Osteoblast (primary cell): ENCODE results near the gene SPTB. TPM values are rescaled to one million over a fixed set of nuclear protein-coding genes. Genes with fewer than 3 reads are reported as not detected.

Experiments used
- DNase-seq: peaks from one replicate; pipeline ENCODE4 v3.0.0; 2011; ENCODE audit warnings: low spot score, mixed read lengths; ENCODE audit not compliant: insufficient read length; ENCODE audit errors: missing footprints
- H2AFZ ChIP-seq: 2 replicates; pipeline ENCODE4 v1.6.0; 2011; ENCODE audit warnings: mild to moderate bottlenecking, low read length
- H3K27ac ChIP-seq: 2 replicates; pipeline ENCODE4 v1.5.1; 2011; ENCODE audit warnings: mild to moderate bottlenecking, low read depth, low read length, moderate library complexity
- H3K27me3 ChIP-seq: 2 replicates; pipeline ENCODE4 v1.6.0; 2012; ENCODE audit warnings: mild to moderate bottlenecking, control low read depth, inconsistent platforms, low read length, moderate library complexity; ENCODE audit not compliant: insufficient read depth
- H3K36me3 ChIP-seq: 2 replicates; pipeline ENCODE4 v1.5.1; 2011; ENCODE audit warnings: mild to moderate bottlenecking, low read length, control low read depth, moderate library complexity; ENCODE audit not compliant: insufficient read depth
- H3K4me1 ChIP-seq: 2 replicates; pipeline ENCODE4 v1.5.1; 2011; ENCODE audit warnings: mild to moderate bottlenecking, low read length, control low read depth, moderate library complexity; ENCODE audit not compliant: insufficient read depth
- H3K4me2 ChIP-seq: 2 replicates; pipeline ENCODE4 v1.6.0; 2011; ENCODE audit warnings: mild to moderate bottlenecking, low read length; ENCODE audit not compliant: insufficient read depth
- H3K4me3 ChIP-seq: fragments of 200-600 bp; sonication (generic); 3 replicates; pipeline ENCODE4 v1.5.1; 2012; ENCODE audit warnings: mild to moderate bottlenecking, low read length, inconsistent platforms; ENCODE audit not compliant: insufficient read depth
- H3K79me2 ChIP-seq: 2 replicates; pipeline ENCODE4 v1.6.0; 2012; ENCODE audit warnings: mild to moderate bottlenecking, low read length, control low read depth, inconsistent platforms; ENCODE audit not compliant: insufficient read depth
- H3K9me3 ChIP-seq: 2 replicates; pipeline ENCODE4 v1.5.1; 2011; ENCODE audit warnings: low read depth, low read length, control low read depth
- H4K20me1 ChIP-seq: 2 replicates; pipeline ENCODE4 v1.6.0; 2012; ENCODE audit warnings: mild to moderate bottlenecking, low read length, control low read depth; ENCODE audit not compliant: insufficient read depth
- total RNA-seq: library from RNA; depleted of rRNA; stranded (reverse); fragments of >200 nt; gene quantifications from 2 replicates; pipeline ENCODE4 v1.2.3, GENCODE V29; 2012
- TF ChIP-seq, protein P1 (sequence below): IDR thresholded peaks from 2 replicates; pipeline ENCODE4 v1.5.1; 2011; ENCODE audit warnings: mild to moderate bottlenecking, low read depth, low read length, moderate library complexity; ENCODE audit errors: extremely low read depth

The SPTB gene
- total RNA-seq, 1 donor = under 0.01 TPM

DNA sequence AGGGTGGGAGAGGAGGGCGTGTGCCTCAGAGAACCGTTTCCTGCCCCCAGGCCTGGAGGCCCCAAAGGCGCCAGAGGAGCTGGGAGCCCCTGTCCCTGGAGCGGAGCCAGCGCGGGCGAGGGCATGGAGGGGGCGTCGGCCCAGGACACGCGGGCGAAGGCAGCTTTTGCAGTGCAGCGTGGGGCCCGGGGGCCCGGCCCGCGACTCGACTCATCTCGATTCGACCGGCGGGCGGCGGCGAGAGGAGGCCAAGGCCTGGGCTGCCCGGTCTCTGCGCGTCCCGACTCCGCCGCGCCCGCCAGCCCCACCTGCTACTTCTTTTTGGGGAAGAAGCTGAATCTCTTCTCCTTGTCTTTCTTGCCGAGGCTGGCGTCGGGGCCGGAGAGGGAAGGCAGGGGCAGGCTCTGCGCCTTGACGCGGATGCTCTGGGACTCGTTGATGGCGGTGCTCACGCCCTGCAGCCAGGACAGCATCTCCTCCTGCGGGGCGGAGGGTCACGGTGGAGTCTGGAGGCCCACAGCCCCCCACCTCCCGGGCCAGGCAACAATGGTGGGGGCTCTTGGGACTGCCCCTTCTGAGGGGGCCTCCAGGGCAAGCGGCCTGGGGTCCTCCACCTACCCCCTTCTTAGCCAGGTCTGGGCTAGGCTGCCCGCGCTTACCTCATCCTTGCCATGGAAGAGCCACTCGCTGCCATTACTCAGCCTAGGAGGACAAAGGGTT lies 130.6 kb downstream of the SPTB start:
- Histone ChIP-seq H3K36me3 (peaks cover 2% of the 10 kb centered on the region), H3K27me3 (peaks cover 3% of the 10 kb centered on the region)
- DNase-seq = no peak

DNA sequence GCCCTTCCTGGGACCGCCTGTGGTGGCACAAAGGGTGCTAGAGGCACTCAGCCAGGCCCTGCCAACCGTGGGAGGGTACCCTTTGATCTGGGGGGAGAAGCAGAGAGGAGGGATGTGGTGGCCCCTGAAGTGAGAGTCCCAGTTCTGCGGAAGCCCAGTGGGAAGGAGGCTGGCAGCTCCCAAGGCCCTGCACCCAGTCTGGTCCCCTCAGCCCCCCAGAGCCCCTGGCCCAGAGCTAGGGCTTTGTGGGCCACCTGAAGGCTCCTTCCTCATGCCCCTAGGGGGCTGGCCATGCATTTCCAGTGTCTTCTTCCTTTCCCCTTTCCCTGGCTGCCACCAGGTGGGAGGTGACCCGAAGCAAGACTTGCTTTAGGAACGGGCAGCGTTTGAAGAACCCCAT lies 131.2 kb downstream of the SPTB start:
- H3K27ac ChIP-seq = no peak overlapping the region
- peaks cover 8% of the 10 kb centered on the region for H3K36me3 ChIP-seq
- no peak overlapping the region for H3K4me2 ChIP-seq
- peaks cover 3% of the 10 kb centered on the region for H4K20me1 ChIP-seq
- H3K4me1 ChIP-seq = peaks cover 20% of the 10 kb centered on the region
- no peaks in the 10 kb centered on the region for H3K79me2 ChIP-seq
- no peak for DNase-seq
- no peak overlapping the region for H3K4me3 ChIP-seq
- TF ChIP-seq, protein P1, sequence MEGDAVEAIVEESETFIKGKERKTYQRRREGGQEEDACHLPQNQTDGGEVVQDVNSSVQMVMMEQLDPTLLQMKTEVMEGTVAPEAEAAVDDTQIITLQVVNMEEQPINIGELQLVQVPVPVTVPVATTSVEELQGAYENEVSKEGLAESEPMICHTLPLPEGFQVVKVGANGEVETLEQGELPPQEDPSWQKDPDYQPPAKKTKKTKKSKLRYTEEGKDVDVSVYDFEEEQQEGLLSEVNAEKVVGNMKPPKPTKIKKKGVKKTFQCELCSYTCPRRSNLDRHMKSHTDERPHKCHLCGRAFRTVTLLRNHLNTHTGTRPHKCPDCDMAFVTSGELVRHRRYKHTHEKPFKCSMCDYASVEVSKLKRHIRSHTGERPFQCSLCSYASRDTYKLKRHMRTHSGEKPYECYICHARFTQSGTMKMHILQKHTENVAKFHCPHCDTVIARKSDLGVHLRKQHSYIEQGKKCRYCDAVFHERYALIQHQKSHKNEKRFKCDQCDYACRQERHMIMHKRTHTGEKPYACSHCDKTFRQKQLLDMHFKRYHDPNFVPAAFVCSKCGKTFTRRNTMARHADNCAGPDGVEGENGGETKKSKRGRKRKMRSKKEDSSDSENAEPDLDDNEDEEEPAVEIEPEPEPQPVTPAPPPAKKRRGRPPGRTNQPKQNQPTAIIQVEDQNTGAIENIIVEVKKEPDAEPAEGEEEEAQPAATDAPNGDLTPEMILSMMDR = no peak
- H2AFZ ChIP-seq = no peak overlapping the region
- no peaks in the 10 kb centered on the region for H3K9me3 ChIP-seq
- no peaks in the 10 kb centered on the region for H3K27me3 ChIP-seq

More for the DNA sequence above, 130.6 kb downstream of the SPTB start:
- H2AFZ ChIP-seq = no peak overlapping the region
- H4K20me1 ChIP-seq = peaks cover 3% of the 10 kb centered on the region
- H3K9me3 ChIP-seq = no peaks in the 10 kb centered on the region
- H3K79me2 ChIP-seq = no peaks in the 10 kb centered on the region
- peaks cover 20% of the 10 kb centered on the region for H3K4me1 ChIP-seq
- no peak overlapping the region for H3K4me2 ChIP-seq
- no peak overlapping the region for H3K4me3 ChIP-seq
- H3K27ac ChIP-seq = no peak overlapping the region
- TF ChIP-seq, protein P1 = no peak

DNA sequence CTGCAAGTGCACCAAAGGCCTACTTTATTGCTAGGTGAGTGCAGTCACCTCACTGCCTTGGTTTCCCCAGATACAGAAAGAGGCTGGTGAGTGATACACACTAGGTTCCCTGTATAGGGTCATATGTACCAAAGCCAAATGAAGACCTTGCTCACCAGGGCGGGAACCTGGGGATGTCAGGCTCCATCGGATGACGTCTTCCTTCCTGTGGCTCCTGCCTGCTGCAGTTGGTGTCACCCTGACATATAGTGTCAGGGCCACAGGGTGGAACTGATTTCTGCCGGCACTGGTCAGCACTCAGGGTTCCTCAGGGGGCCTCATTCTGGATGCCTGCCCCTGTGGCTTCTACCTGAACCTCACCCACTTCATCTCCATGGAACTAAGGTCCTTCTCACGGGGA lies 132.4 kb downstream of the SPTB start:
- H3K27me3 ChIP-seq = no peaks in the 10 kb centered on the region
- no peaks in the 10 kb centered on the region for H3K79me2 ChIP-seq
- H3K4me2 ChIP-seq = no peak overlapping the region
- peaks cover 3% of the 10 kb centered on the region for H4K20me1 ChIP-seq
- peaks cover 20% of the 10 kb centered on the region for H3K4me1 ChIP-seq
- H2AFZ ChIP-seq = no peak overlapping the region
- DNase-seq = no peak
- TF ChIP-seq, protein P1 = no peak
- H3K36me3 ChIP-seq = peaks cover 9% of the 10 kb centered on the region
- no peak overlapping the region for H3K4me3 ChIP-seq
- no peak overlapping the region for H3K27ac ChIP-seq
- no peaks in the 10 kb centered on the region for H3K9me3 ChIP-seq

DNA sequence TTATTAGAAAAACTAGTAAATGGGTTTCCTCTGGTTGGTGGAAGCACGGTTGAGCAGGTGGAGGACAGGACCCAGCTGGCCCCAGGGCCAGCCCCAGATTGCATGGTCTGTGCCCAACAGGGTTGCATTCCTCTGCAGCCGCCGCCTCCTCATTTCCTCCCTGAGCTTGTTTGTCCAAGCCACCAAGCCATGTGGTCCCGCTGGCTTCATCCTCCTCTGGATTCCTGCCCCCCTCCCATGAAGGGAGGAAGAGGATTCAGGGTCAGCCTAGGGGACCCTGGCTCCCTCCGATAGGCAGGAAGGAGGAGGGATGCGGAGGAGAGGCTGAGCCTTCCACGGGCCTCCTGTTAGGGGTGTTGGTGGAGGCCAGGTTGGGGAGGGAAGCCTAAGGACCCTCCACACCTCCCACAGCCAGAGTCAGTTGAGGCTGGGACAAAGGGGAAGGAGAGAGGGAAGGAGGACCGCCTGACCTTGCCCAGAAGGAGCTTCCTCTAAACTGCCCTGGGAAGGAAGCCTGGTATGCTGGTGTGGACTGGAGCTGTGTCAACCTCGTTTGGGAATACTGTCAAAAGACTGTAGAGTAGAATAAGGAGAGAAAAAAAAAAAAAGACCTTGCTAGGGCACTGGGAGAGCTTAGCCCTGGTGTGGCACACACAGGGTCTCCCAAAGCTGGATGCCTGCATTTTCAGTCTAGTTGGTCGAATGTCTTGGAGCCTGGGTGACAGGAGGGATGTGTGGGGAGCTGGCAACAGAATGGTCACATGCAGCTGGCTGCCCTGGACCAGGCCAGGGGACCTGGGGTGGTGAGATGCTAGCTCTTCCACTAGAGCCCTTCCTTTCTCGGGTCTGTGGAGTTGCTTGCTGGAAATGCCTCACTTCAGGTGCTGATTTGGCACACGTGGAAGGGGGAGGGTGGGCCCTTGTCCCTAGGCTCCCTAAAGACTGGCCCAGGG lies 133.1 kb downstream of the SPTB start:
- TF ChIP-seq, protein P1 = no peak
- DNase-seq = no peak
- H3K4me1 ChIP-seq = peaks cover 20% of the 10 kb centered on the region
- no peaks in the 10 kb centered on the region for H3K79me2 ChIP-seq
- no peak overlapping the region for H2AFZ ChIP-seq
- no peaks in the 10 kb centered on the region for H3K9me3 ChIP-seq
- no peaks in the 10 kb centered on the region for H3K27me3 ChIP-seq
- no peak overlapping the region for H3K4me3 ChIP-seq
- no peak overlapping the region for H3K27ac ChIP-seq
- peak overlapping the region; percentile 4 for H3K4me2 ChIP-seq
- H3K36me3 ChIP-seq = peaks cover 9% of the 10 kb centered on the region
- peaks cover 3% of the 10 kb centered on the region for H4K20me1 ChIP-seq
